ENCODE data around the gene STUB1. TPM values are rescaled to one million over a fixed set of nuclear protein-coding genes. Genes with fewer than 3 reads are reported as not detected.

Gene STUB1
- total and polyA plus RNA-seq, 10 of the 15 experiments (the other 5 are each of a cell fraction or from before 2014, with no cell fraction given): 4.2 to 136 (median 67.1) TPM

DNA sequence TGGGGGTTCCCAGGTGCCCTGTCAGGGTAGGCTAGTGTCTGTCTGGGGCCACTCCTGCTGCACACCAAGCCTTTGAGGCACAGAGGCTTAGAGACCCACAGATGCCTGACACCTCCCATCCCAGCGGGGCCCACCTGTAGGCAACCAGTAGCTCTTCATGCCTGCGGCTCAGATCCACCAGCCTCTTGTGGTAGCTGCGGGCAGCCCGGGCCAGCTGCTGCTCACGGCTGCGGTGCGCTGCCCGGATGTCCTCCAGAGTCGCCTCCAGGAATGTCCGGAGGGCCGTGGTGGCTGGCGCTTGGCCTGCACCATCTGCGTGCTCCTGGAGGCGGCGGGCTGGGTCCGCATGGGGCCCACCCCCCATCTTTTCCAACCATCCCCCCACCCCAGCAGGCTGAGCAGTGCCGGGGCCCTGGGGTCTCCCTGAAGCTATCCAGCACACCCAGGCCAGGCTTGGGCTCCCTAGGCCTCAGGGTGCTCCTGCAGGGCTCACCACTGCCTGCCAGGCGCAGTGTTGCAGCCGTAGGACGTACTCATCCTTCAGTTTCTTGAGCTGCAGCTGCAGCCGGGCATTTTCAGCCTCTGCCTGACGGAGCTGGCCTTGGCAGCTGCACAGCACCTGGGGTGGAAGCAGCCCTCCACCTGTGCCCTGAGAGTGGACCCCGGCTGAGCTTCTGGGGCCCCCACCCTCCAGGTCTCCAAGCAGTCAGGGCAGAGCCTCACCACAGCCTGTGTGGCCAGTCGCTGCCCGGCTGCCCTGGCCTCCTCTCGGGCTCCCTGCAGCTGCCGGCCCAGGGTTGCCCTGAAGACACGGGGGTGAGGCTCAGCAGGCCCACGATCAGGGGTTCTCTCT lies 44.2 kb downstream of the STUB1 start:
- WGBS (ENCODE audit: insufficient coverage, insufficient replicate concordance, low lambda C conversion rate, missing lambda C conversion rate): 50% methylated on average over 24 of the region's 29 CpGs
- Histone ChIP-seq H3K4me3 (no peak overlapping the region), H3K4me1 (ENCODE audit: control insufficient read depth, insufficient read depth, low read length) (peaks cover 18% of the 10 kb centered on the region), H2AFZ (ENCODE audit: control insufficient read depth, low read depth, low read length) (no peak overlapping the region), H3K79me2 (ENCODE audit: control insufficient read depth, insufficient read depth, low read length) (no peaks in the 10 kb centered on the region; the same call in none of the 2 replicates), H3K27me3 (replicated peaks in 1 of 2; ENCODE audit: control insufficient read depth in 2 of 2, insufficient read depth in 2 of 2, low read length in 1 of 2) (no peaks in the 10 kb centered on the region), H3K9ac (ENCODE audit: control insufficient read depth, insufficient read depth, low read length) (no peak overlapping the region), H3K27ac (ENCODE audit: control insufficient read depth, insufficient read depth) (no peak overlapping the region), H4K20me1 (ENCODE audit: control insufficient read depth, insufficient read depth) (no peaks in the 10 kb centered on the region), H3K36me3 (ENCODE audit: control insufficient read depth in 2 of 2, insufficient read depth in 2 of 2, low read length in 1 of 2) (no peaks in the 10 kb centered on the region; a peak in 1 of 4 replicates), H3K9me3 (replicated peaks; ENCODE audit: control insufficient read depth, insufficient read depth, low read length) (no peaks in the 10 kb centered on the region), H3K4me2 (ENCODE audit: control insufficient read depth, insufficient read depth) (no peak overlapping the region)
- SMC1A ChIA-PET (ENCODE audit: uncharacterized antibody, unreplicated experiment): interaction anchor here (1.7 kb wide), 1 partner anchor 10 kb away, joined by 3 read pairs; the partner anchor contains the start of gene METRN
- in situ Hi-C loops (cut with MboI) (no loop called here), intact Hi-C loops (cut with micrococcal nuclease; ENCODE audit: unreplicated experiment) (no loop called here)
- POLR2A ChIA-PET: interaction anchor here (0.5 to 6.3 kb wide), 2 partner anchors 14 to 157 kb away, joined by 3 to 60 read pairs; partner anchors contain the start of gene CIAO3
- BruUV-seq (replicated peaks): no TSS peak
- FAIRE-seq: no peak
- no peak for DNase-seq (ENCODE audit: low read depth, low spot score)
- ATAC-seq: no peak
- RAD21 ChIA-PET (ENCODE audit: unreplicated experiment): interaction anchor here (0.5 to 2.3 kb wide), 2 partner anchors 11 to 12 kb away, joined by 3 to 6 read pairs; no protein-coding TSS in a partner anchor
- CTCF ChIA-PET: interaction anchor here (1.0 to 1.7 kb wide), 3 partner anchors 12 to 62 kb away, joined by 3 to 5 read pairs (median 3); no protein-coding TSS in a partner anchor
- no peak for TF ChIP-seq NFIC (IDR thresholded peaks at IDR 0.05; ENCODE audit: low read depth, low read length)
- TF ChIP-seq GABPA (IDR thresholded peaks at IDR 0.05; ENCODE audit: low read depth): no peak
- TF ChIP-seq KDM1A (IDR thresholded peaks at IDR 0.05; ENCODE audit: borderline replicate concordance): no peak
- no peak for TF ChIP-seq EGR1 (IDR thresholded peaks at IDR 0.05; ENCODE audit: borderline replicate concordance in 1 of 2, low read depth in 2 of 2, low read length in 2 of 2)
- no peak for TF ChIP-seq SMARCA5 (IDR thresholded peaks at IDR 0.05)
- no peak for TF ChIP-seq FOXK2 (IDR thresholded peaks at IDR 0.05)
- no peak for TF ChIP-seq MYB (IDR thresholded peaks at IDR 0.05; ENCODE audit: borderline replicate concordance, low read depth, low read length)
- TF ChIP-seq NFXL1 (IDR thresholded peaks at IDR 0.05; ENCODE audit: borderline replicate concordance): no peak
- TF ChIP-seq, protein P1, sequence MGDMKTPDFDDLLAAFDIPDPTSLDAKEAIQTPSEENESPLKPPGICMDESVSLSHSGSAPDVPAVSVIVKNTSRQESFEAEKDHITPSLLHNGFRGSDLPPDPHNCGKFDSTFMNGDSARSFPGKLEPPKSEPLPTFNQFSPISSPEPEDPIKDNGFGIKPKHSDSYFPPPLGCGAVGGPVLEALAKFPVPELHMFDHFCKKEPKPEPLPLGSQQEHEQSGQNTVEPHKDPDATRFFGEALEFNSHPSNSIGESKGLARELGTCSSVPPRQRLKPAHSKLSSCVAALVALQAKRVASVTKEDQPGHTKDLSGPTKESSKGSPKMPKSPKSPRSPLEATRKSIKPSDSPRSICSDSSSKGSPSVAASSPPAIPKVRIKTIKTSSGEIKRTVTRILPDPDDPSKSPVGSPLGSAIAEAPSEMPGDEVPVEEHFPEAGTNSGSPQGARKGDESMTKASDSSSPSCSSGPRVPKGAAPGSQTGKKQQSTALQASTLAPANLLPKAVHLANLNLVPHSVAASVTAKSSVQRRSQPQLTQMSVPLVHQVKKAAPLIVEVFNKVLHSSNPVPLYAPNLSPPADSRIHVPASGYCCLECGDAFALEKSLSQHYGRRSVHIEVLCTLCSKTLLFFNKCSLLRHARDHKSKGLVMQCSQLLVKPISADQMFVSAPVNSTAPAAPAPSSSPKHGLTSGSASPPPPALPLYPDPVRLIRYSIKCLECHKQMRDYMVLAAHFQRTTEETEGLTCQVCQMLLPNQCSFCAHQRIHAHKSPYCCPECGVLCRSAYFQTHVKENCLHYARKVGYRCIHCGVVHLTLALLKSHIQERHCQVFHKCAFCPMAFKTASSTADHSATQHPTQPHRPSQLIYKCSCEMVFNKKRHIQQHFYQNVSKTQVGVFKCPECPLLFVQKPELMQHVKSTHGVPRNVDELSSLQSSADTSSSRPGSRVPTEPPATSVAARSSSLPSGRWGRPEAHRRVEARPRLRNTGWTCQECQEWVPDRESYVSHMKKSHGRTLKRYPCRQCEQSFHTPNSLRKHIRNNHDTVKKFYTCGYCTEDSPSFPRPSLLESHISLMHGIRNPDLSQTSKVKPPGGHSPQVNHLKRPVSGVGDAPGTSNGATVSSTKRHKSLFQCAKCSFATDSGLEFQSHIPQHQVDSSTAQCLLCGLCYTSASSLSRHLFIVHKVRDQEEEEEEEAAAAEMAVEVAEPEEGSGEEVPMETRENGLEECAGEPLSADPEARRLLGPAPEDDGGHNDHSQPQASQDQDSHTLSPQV (IDR thresholded peaks at IDR 0.05): no peak
- TF ChIP-seq MTA3 (IDR thresholded peaks at IDR 0.05; ENCODE audit: borderline replicate concordance, low read length): no peak
- TF ChIP-seq FOS (IDR thresholded peaks at IDR 0.05; ENCODE audit: borderline replicate concordance, extremely low read depth, insufficient read length): no peak
- TF ChIP-seq SMAD5 (IDR thresholded peaks at IDR 0.05; ENCODE audit: low read depth): no peak
- TF ChIP-seq, protein P2, sequence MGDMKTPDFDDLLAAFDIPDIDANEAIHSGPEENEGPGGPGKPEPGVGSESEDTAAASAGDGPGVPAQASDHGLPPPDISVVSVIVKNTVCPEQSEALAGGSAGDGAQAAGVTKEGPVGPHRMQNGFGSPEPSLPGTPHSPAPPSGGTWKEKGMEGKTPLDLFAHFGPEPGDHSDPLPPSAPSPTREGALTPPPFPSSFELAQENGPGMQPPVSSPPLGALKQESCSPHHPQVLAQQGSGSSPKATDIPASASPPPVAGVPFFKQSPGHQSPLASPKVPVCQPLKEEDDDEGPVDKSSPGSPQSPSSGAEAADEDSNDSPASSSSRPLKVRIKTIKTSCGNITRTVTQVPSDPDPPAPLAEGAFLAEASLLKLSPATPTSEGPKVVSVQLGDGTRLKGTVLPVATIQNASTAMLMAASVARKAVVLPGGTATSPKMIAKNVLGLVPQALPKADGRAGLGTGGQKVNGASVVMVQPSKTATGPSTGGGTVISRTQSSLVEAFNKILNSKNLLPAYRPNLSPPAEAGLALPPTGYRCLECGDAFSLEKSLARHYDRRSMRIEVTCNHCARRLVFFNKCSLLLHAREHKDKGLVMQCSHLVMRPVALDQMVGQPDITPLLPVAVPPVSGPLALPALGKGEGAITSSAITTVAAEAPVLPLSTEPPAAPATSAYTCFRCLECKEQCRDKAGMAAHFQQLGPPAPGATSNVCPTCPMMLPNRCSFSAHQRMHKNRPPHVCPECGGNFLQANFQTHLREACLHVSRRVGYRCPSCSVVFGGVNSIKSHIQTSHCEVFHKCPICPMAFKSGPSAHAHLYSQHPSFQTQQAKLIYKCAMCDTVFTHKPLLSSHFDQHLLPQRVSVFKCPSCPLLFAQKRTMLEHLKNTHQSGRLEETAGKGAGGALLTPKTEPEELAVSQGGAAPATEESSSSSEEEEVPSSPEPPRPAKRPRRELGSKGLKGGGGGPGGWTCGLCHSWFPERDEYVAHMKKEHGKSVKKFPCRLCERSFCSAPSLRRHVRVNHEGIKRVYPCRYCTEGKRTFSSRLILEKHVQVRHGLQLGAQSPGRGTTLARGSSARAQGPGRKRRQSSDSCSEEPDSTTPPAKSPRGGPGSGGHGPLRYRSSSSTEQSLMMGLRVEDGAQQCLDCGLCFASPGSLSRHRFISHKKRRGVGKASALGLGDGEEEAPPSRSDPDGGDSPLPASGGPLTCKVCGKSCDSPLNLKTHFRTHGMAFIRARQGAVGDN (IDR thresholded peaks at IDR 0.05): no peak
- TF ChIP-seq CHD4 (IDR thresholded peaks at IDR 0.05): no peak
